ENCODE data around the gene PIR. TPM values are rescaled to one million over a fixed set of nuclear protein-coding genes. Genes with fewer than 3 reads are reported as not detected.

PIR gene
- total RNA-seq, 4 donors from 2014 or later: 14.7 to 30.4 (median 19.1) TPM

- Histone ChIP-seq H3K4me3 (no peak overlapping the region), H3K9me3 (no peaks in the 10 kb centered on the region), H3K4me1 (no peaks in the 10 kb centered on the region), H3K27me3 (no peaks in the 10 kb centered on the region), H3K36me3 (no peaks in the 10 kb centered on the region), H3K27ac (no peak overlapping the region)
- WGBS, 2 donors (ENCODE audit: low coverage in 1 of 2): 78% methylated on average over 4 of the region's 4 CpGs; no CpG with 5 or more reads in 1 of the 2 donors
- TF ChIP-seq POLR2A (IDR thresholded peaks at IDR 0.05) (no peak), EP300 (IDR thresholded peaks at IDR 0.05) (no peak)
- ATAC-seq: no peak
Observed at GRCh38 chrX:15512401-15512965, 19.4 kb upstream of the PIR start.

- 36 to 64% methylated on average over 1 of the region's 1 CpG for WGBS, 2 donors (ENCODE audit: low coverage in 1 of 2)
- ATAC-seq: no peak
- TF ChIP-seq POLR2AphosphoS5 (IDR thresholded peaks at IDR 0.05): no peak
- TF ChIP-seq POLR2A (IDR thresholded peaks at IDR 0.05): no peak
- no peak for TF ChIP-seq EP300 (IDR thresholded peaks at IDR 0.05)
- no peak for TF ChIP-seq CTCF (IDR thresholded peaks at IDR 0.05)
- Histone ChIP-seq H3K9me3 (no peaks in the 10 kb centered on the region), H3K4me1 (no peaks in the 10 kb centered on the region), H3K36me3 (no peaks in the 10 kb centered on the region), H3K27me3 (no peaks in the 10 kb centered on the region), H3K27ac (no peak overlapping the region), H3K4me3 (no peak overlapping the region)
Observed at GRCh38 chrX:15511563-15511962, 18.4 kb upstream of the PIR start.

- TF ChIP-seq POLR2A (IDR thresholded peaks at IDR 0.05) (no peak), EP300 (IDR thresholded peaks at IDR 0.05) (no peak), CTCF (IDR thresholded peaks at IDR 0.05) (no peak), POLR2AphosphoS5 (IDR thresholded peaks at IDR 0.05) (no peak)
- H3K36me3 ChIP-seq: no peaks in the 10 kb centered on the region
- no peak overlapping the region for H3K27ac ChIP-seq
- no peak overlapping the region for H3K4me3 ChIP-seq
- H3K4me1 ChIP-seq: no peaks in the 10 kb centered on the region
- no peaks in the 10 kb centered on the region for H3K9me3 ChIP-seq
- no peaks in the 10 kb centered on the region for H3K27me3 ChIP-seq
- no peak for ATAC-seq
Observed at GRCh38 chrX:15509845-15510244, 16.7 kb upstream of the PIR start.

GRCh38 chrX:15507005-15507404 lies 13.9 kb upstream of the PIR start:
- TF ChIP-seq POLR2AphosphoS5 (IDR thresholded peaks at IDR 0.05) (no peak), EP300 (IDR thresholded peaks at IDR 0.05) (no peak), POLR2A (IDR thresholded peaks at IDR 0.05) (no peak), CTCF (IDR thresholded peaks at IDR 0.05) (no peak)
- Histone ChIP-seq H3K36me3 (no peaks in the 10 kb centered on the region), H3K4me1 (no peaks in the 10 kb centered on the region)

GRCh38 chrX:15505101-15505500 lies 12.0 kb upstream of the PIR start:
- H3K27ac ChIP-seq: no peak overlapping the region
- no peak overlapping the region for H3K4me3 ChIP-seq
- WGBS, 2 donors (ENCODE audit: low coverage in 1 of 2): 68 to 75% methylated on average over 3 of the region's 3 CpGs
- no peak for TF ChIP-seq POLR2AphosphoS5 (IDR thresholded peaks at IDR 0.05)
- TF ChIP-seq POLR2A (IDR thresholded peaks at IDR 0.05): no peak
- TF ChIP-seq EP300 (IDR thresholded peaks at IDR 0.05): no peak
- TF ChIP-seq CTCF (IDR thresholded peaks at IDR 0.05): no peak
- no peak for ATAC-seq
- no peaks in the 10 kb centered on the region for H3K27me3 ChIP-seq
- H3K4me1 ChIP-seq: no peaks in the 10 kb centered on the region
- H3K36me3 ChIP-seq: no peaks in the 10 kb centered on the region
- H3K9me3 ChIP-seq: no peaks in the 10 kb centered on the region

More at GRCh38 chrX:15507005-15507404, 13.9 kb upstream of the PIR start:
- H3K27ac ChIP-seq: no peak overlapping the region
- H3K4me3 ChIP-seq: no peak overlapping the region
- WGBS, 2 donors (ENCODE audit: low coverage in 1 of 2): 40 to 100% methylated on average over 1 to 2 of the region's 5 CpGs
- no peaks in the 10 kb centered on the region for H3K27me3 ChIP-seq
- H3K9me3 ChIP-seq: no peaks in the 10 kb centered on the region
- no peak for ATAC-seq

All from gastroesophageal sphincter (tissue), 4 donors.